Measurements from ENCODE around the gene DLGAP1. TPM values are rescaled to one million over a fixed set of nuclear protein-coding genes. Genes with fewer than 3 reads are reported as not detected.

Gene DLGAP1
- total and polyA plus RNA-seq, 2 of the 8 experiments (the other 6 are each of a cell fraction or from before 2014, with no cell fraction given): 11.8 to 16.9 TPM

DNA sequence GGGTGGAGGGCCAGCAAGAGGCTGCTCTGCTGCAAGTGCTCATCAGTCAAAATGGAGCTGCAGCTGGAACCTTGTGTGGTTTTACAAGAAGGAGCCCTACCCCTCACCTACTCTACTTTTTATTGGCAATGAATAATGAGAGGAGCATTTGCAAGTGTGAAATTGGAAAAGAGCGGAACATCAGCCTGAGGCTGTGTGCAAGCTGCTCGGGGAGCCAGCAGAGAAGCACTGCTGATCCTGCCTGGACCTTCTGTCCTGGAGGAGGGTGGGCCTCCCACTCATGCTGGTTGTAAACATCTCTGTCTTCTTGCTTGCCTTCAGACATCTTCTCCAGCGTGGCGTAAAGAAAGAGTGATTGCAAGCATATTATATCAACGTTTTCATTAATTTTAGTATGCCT is 256.2 kb downstream of the DLGAP1 start:
- Histone ChIP-seq H3K4me3 (ENCODE audit: extremely low read depth in 1 of 4, insufficient read depth in 2 of 4, low read depth in 3 of 4, low read length in 4 of 4) (no peak overlapping the region), H4K5ac (ENCODE audit: insufficient read length, low read depth, low read length) (no peak overlapping the region), H2BK15ac (ENCODE audit: low read length) (no peak overlapping the region), H4K20me1 (replicated peaks in 1 of 2; ENCODE audit: control insufficient read depth in 1 of 2, insufficient read depth in 2 of 2, low read length in 2 of 2) (no peaks in the 10 kb centered on the region), H3K27me3 (replicated peaks in 1 of 4; ENCODE audit: control insufficient read depth in 3 of 4, extremely low read depth in 1 of 4, insufficient read depth in 3 of 4, low read length in 3 of 4) (no peaks in the 10 kb centered on the region), H3K18ac (ENCODE audit: extremely low read depth, low read length) (no peak overlapping the region), H3K14ac (ENCODE audit: insufficient read length) (no peak overlapping the region), H2AK5ac (ENCODE audit: low read depth, low read length) (no peak overlapping the region), H3K9ac (replicated peaks in 1 of 4; ENCODE audit: extremely low read depth in 1 of 4, low read depth in 3 of 4, low read length in 3 of 4) (no peak overlapping the region), H3K27ac (ENCODE audit: low read depth, low read length) (no peak overlapping the region), H3K23me2 (ENCODE audit: low read depth, low read length) (no peaks in the 10 kb centered on the region), H2BK5ac (ENCODE audit: low read depth, low read length) (no peak overlapping the region), H2BK12ac (ENCODE audit: low read depth, low read length) (no peak overlapping the region), H4K91ac (replicated peaks; ENCODE audit: insufficient read length, low read length) (no peak overlapping the region), H3K4me2 (ENCODE audit: insufficient read depth in 1 of 2, low read depth in 2 of 2, low read length in 2 of 2) (no peak overlapping the region), H3K23ac (ENCODE audit: insufficient read length) (no peak overlapping the region), H3K9me3 (ENCODE audit: insufficient read depth in 2 of 2, low read depth in 1 of 2, low read length in 1 of 2) (no peaks in the 10 kb centered on the region), H3K79me1 (ENCODE audit: low read depth, low read length) (no peaks in the 10 kb centered on the region), H3K4me1 (replicated peaks in 1 of 4; ENCODE audit: control insufficient read depth in 3 of 4, insufficient read depth in 4 of 4, low read length in 3 of 4) (peaks cover 0 to 7% (median 4%) of the 10 kb centered on the region in 4 experiments; a peak in 4 of 7 replicates), H2AFZ (ENCODE audit: low read length) (no peak overlapping the region), H3K36me3 (ENCODE audit: control insufficient read depth in 2 of 4, insufficient read depth in 4 of 4, low read length in 3 of 4) (no peaks in the 10 kb centered on the region), H3K56ac (replicated peaks; ENCODE audit: insufficient read length, low read depth, low read length) (no peak overlapping the region), H2BK20ac (ENCODE audit: low read length) (no peak overlapping the region), H3K4ac (replicated peaks; ENCODE audit: insufficient read length, low read depth, low read length) (no peak overlapping the region), H2BK120ac (replicated peaks; ENCODE audit: low read depth, low read length) (no peak overlapping the region), H4K8ac (ENCODE audit: extremely low read depth, insufficient read depth, low read length) (no peak overlapping the region), H3K79me2 (ENCODE audit: control insufficient read depth in 1 of 2, insufficient read depth in 2 of 2, low read length in 2 of 2) (no peaks in the 10 kb centered on the region)
- ChIA-PET CTCF (ENCODE audit: partially characterized antibody) (no interaction called here), POLR2A (ENCODE audit: partially characterized antibody) (no interaction called here)
- WGBS, 2 experiments (ENCODE audit: extremely low coverage in 1 of 2, insufficient coverage in 1 of 2, insufficient read length in 1 of 2, insufficient replicate concordance in 2 of 2, low coverage in 1 of 2, low lambda C conversion rate in 2 of 2, missing lambda C conversion rate in 1 of 2): 95% methylated on average over 5 of the region's 5 CpGs; no CpG with 5 or more reads in 1 of the 2 experiments
- no peak for DNase-seq (ENCODE audit: low read depth in 1 of 2, low spot score in 2 of 2)
- peak; percentile 19 for FAIRE-seq
- TF ChIP-seq NANOG (IDR thresholded peaks at IDR 0.05; ENCODE audit: insufficient read depth, low read depth, low read length, poor library complexity, severe bottlenecking) (no peak), RXRA (IDR thresholded peaks at IDR 0.05; ENCODE audit: insufficient read depth, low read depth, low read length) (no peak), CEBPB (IDR thresholded peaks at IDR 0.05; ENCODE audit: low read depth, low read length) (no peak), SP2 (IDR thresholded peaks at IDR 0.05; ENCODE audit: low read length) (no peak), SIRT6 (IDR thresholded peaks at IDR 0.05; ENCODE audit: low read length) (no peak), CHD2 (IDR thresholded peaks at IDR 0.05; ENCODE audit: low read length) (no peak), SIN3A (conservative IDR thresholded peaks at IDR 0.05 in 1 of 2, IDR thresholded peaks at IDR 0.05 in 1 of 2; ENCODE audit: low read depth in 1 of 2, low read length in 2 of 2) (no peak), BCL11A (IDR thresholded peaks at IDR 0.05; ENCODE audit: low read depth in 2 of 2, low read length in 2 of 2) (no peak)
- TF ChIP-seq, protein P1, sequence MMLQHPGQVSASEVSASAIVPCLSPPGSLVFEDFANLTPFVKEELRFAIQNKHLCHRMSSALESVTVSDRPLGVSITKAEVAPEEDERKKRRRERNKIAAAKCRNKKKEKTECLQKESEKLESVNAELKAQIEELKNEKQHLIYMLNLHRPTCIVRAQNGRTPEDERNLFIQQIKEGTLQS (IDR thresholded peaks at IDR 0.05; ENCODE audit: insufficient read depth, low read depth, low read length): no peak
- TF ChIP-seq, protein P2, sequence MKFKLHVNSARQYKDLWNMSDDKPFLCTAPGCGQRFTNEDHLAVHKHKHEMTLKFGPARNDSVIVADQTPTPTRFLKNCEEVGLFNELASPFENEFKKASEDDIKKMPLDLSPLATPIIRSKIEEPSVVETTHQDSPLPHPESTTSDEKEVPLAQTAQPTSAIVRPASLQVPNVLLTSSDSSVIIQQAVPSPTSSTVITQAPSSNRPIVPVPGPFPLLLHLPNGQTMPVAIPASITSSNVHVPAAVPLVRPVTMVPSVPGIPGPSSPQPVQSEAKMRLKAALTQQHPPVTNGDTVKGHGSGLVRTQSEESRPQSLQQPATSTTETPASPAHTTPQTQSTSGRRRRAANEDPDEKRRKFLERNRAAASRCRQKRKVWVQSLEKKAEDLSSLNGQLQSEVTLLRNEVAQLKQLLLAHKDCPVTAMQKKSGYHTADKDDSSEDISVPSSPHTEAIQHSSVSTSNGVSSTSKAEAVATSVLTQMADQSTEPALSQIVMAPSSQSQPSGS (IDR thresholded peaks at IDR 0.05; ENCODE audit: low read length): no peak
- TF ChIP-seq, protein P3, sequence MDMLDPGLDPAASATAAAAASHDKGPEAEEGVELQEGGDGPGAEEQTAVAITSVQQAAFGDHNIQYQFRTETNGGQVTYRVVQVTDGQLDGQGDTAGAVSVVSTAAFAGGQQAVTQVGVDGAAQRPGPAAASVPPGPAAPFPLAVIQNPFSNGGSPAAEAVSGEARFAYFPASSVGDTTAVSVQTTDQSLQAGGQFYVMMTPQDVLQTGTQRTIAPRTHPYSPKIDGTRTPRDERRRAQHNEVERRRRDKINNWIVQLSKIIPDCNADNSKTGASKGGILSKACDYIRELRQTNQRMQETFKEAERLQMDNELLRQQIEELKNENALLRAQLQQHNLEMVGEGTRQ (IDR thresholded peaks at IDR 0.05; ENCODE audit: low read length): no peak
